Liver (tissue), 9 donors: Measurements from ENCODE around the gene NLRP6. TPM values are rescaled to one million over a fixed set of nuclear protein-coding genes. Genes with fewer than 3 reads are reported as not detected.

Source experiments
- DNase-seq: peaks from one replicate; pipeline ENCODE4 v3.0.0-alpha.2; 2017; ENCODE audit warnings: low spot score
- H3K27ac ChIP-seq, 2 donors: one replicate each; pipeline ENCODE4 v1.7.0; 2013; ENCODE audit warnings: inconsistent platforms in 2 of 2, low read length in 2 of 2, control low read depth in 1 of 2, low read depth in 1 of 2, mild to moderate bottlenecking in 1 of 2
- H3K27me3 ChIP-seq, 4 donors: one replicate each; pipeline versions ENCODE4 v1.6.1 to v1.7.0; 2013; ENCODE audit warnings: low read length in 3 of 4, inconsistent platforms in 1 of 4, mild to moderate bottlenecking in 1 of 4, moderate library complexity in 1 of 4; ENCODE audit not compliant: control insufficient read depth in 4 of 4, insufficient read depth in 4 of 4
- H3K36me3 ChIP-seq, 4 donors: one replicate each; pipeline versions ENCODE4 v1.6.1 to v1.7.0; 2013; ENCODE audit warnings: low read length in 3 of 4, mild to moderate bottlenecking in 3 of 4, low read depth in 1 of 4, moderate library complexity in 1 of 4; ENCODE audit not compliant: control insufficient read depth in 4 of 4, insufficient read depth in 3 of 4
- H3K4me1 ChIP-seq, 4 donors: one replicate each; pipeline versions ENCODE4 v1.6.1 to v1.7.0; 2013; ENCODE audit warnings: low read length in 3 of 4, mild to moderate bottlenecking in 3 of 4, moderate library complexity in 1 of 4; ENCODE audit not compliant: control insufficient read depth in 4 of 4, insufficient read depth in 4 of 4
- H3K4me3 ChIP-seq, 3 donors: one replicate each; pipeline versions ENCODE4 v1.6.1 to v1.7.0; 2013; ENCODE audit warnings: low read length in 3 of 3, control low read depth in 1 of 3, low read depth in 1 of 3, mild to moderate bottlenecking in 1 of 3
- H3K9ac ChIP-seq, 2 donors: one replicate each; pipeline ENCODE4 v1.7.0; 2013; ENCODE audit warnings: low read length in 2 of 2, mild to moderate bottlenecking in 2 of 2, moderate library complexity in 2 of 2, control low read depth in 1 of 2, low read depth in 1 of 2
- H3K9me3 ChIP-seq, 4 donors: one replicate each; pipeline versions ENCODE4 v1.6.1 to v1.7.0; 2013; ENCODE audit warnings: low read length in 3 of 4; ENCODE audit not compliant: control insufficient read depth in 4 of 4
- EGR1 ChIP-seq, 2 donors: IDR thresholded peaks; 2 replicates each; pipeline ENCODE4 v1.6.1; 2016 to 2018; ENCODE audit warnings: antibody characterized with exemption in 2 of 2, low read depth in 2 of 2
- FOXA2 ChIP-seq: IDR thresholded peaks from 2 replicates; pipeline ENCODE4 v1.6.1; 2016; ENCODE audit warnings: antibody characterized with exemption
- HNF4A ChIP-seq, 2 donors: conservative IDR thresholded peaks; 2 replicates each; pipeline ENCODE4 v1.6.1; 2016; ENCODE audit warnings: antibody characterized with exemption in 2 of 2, mild to moderate bottlenecking in 2 of 2
- JUND ChIP-seq, 2 donors: IDR thresholded peaks; 2 replicates each; pipeline ENCODE4 v1.6.1; 2016; ENCODE audit warnings: antibody characterized with exemption in 2 of 2
- NR2F2 ChIP-seq: IDR thresholded peaks from 2 replicates; pipeline ENCODE4 v1.6.1; 2016; ENCODE audit warnings: antibody characterized with exemption
- RAD21 ChIP-seq, 2 donors: IDR thresholded peaks; 2 replicates each; pipeline ENCODE4 v1.6.1; 2016; ENCODE audit warnings: antibody characterized with exemption in 2 of 2, mild to moderate bottlenecking in 2 of 2
- REST ChIP-seq: IDR thresholded peaks from 2 replicates; pipeline ENCODE4 v1.6.1; 2016; ENCODE audit warnings: antibody characterized with exemption, mild to moderate bottlenecking
- ZBTB33 ChIP-seq: IDR thresholded peaks from 2 replicates; pipeline ENCODE4 v1.6.1; 2016; ENCODE audit warnings: antibody characterized with exemption
- WGBS: extraction: QIAGEN DNeasy Blood & Tissue Kit; methylation state at CpG from one replicate; pipeline ENCODE4 v1.1.7; 2013; 5-methylcytosine and 5-hydroxymethylcytosine counted together
- polyA plus RNA-seq, 2 donors: library from polyadenylated mRNA; stranded (reverse) in 1 of 2; unstranded in 1 of 2; fragments of 200-250 nt in 1 of 2; fragments of >200 nt in 1 of 2; fragmentation: Nextera tagmentation in 1 of 2; extraction: Ambion mirVana in 1 of 2; gene quantifications; one replicate each; pipeline versions ENCODE4 v1.2.1 to v1.2.3, GENCODE V29; 2013 to 2015
- total RNA-seq, 2 donors: library from RNA; depleted of rRNA; stranded (reverse); fragments of >200 nt; gene quantifications; one replicate each; pipeline ENCODE4 v1.2.3, GENCODE V29; 2014
- TF ChIP-seq, protein P1 (sequence below): fragments of 150-350 bp; IDR thresholded peaks from 2 replicates; pipeline ENCODE4 v1.5.1; 2017; ENCODE audit warnings: improper control_type of control experiment, low read depth, low read length; ENCODE audit not compliant: missing input control
- donor health status: healthy.
- donor health status: healthy.
- donor health status: healthy.
- donor health status: healthy.
- donor health status: healthy.

NLRP6 gene
- total and polyA plus RNA-seq, 4 donors: 0.05 to 5.7 (median 0.97) TPM

GRCh38 chr11:249062-249461 is 29.1 kb upstream of the NLRP6 start (continued):
- TF ChIP-seq JUND (IDR thresholded peaks at IDR 0.05) (no peak), NR2F2 (no peak)

GRCh38 chr11:250274-250673 is 27.9 kb upstream of the NLRP6 start:
- DNase-seq: no peak
- peaks cover 18 to 75% (median 35%) of the 10 kb centered on the region in 4 donors for H3K36me3 ChIP-seq
- WGBS: 93% methylated on average over 5 of the region's 5 CpGs
- no peaks in the 10 kb centered on the region for H3K27me3 ChIP-seq
- H3K9me3 ChIP-seq: no peaks in the 10 kb centered on the region
- no peak overlapping the region for H3K27ac ChIP-seq
- no peak overlapping the region for H3K9ac ChIP-seq
- TF ChIP-seq RAD21 (IDR thresholded peaks at IDR 0.05): no peak
- no peak for TF ChIP-seq NR2F2
- no peak for TF ChIP-seq ZBTB33
- TF ChIP-seq HNF4A (conservative IDR thresholded peaks at IDR 0.05): no peak
- no peak for TF ChIP-seq FOXA2
- H3K4me1 ChIP-seq: no peaks in the 10 kb centered on the region
- H3K4me3 ChIP-seq: no peak overlapping the region

- no peak for DNase-seq
- WGBS: 84% methylated on average over 10 of the region's 10 CpGs
- Histone ChIP-seq H3K4me3 (no peak overlapping the region), H3K9me3 (no peaks in the 10 kb centered on the region), H3K27me3 (no peaks in the 10 kb centered on the region), H3K9ac (no peak overlapping the region), H3K27ac (no peak overlapping the region), H3K4me1 (no peaks in the 10 kb centered on the region), H3K36me3 (peaks cover 18 to 71% (median 33%) of the 10 kb centered on the region in 4 donors)
- TF ChIP-seq REST (no peak), EGR1 (IDR thresholded peaks at IDR 0.05; ENCODE audit: low read depth in 2 of 2) (no peak), RAD21 (IDR thresholded peaks at IDR 0.05) (peak; percentile 74 to 81)
- TF ChIP-seq, protein P1, sequence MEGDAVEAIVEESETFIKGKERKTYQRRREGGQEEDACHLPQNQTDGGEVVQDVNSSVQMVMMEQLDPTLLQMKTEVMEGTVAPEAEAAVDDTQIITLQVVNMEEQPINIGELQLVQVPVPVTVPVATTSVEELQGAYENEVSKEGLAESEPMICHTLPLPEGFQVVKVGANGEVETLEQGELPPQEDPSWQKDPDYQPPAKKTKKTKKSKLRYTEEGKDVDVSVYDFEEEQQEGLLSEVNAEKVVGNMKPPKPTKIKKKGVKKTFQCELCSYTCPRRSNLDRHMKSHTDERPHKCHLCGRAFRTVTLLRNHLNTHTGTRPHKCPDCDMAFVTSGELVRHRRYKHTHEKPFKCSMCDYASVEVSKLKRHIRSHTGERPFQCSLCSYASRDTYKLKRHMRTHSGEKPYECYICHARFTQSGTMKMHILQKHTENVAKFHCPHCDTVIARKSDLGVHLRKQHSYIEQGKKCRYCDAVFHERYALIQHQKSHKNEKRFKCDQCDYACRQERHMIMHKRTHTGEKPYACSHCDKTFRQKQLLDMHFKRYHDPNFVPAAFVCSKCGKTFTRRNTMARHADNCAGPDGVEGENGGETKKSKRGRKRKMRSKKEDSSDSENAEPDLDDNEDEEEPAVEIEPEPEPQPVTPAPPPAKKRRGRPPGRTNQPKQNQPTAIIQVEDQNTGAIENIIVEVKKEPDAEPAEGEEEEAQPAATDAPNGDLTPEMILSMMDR: peak; percentile 56
These were observed 27.4 kb upstream of the NLRP6 start for GRCh38 chr11:250740-251299.
